CD14-positive monocyte (primary cell): ENCODE measurements around the gene PLEKHG2. TPM values are rescaled to one million over a fixed set of nuclear protein-coding genes. Genes with fewer than 3 reads are reported as not detected.
A peak's percentile ranks its signal among the peaks of the same experiment; 100 is the strongest.

Experiments
- DNase-seq, 3 donors: peaks; one replicate each; pipeline ENCODE4 v3.0.0-alpha.2; 2011 to 2022
- H2AFZ ChIP-seq: 2 replicates; pipeline ENCODE4 v1.6.0; 2012; ENCODE audit warnings: mild to moderate bottlenecking, low read depth, low read length, inconsistent platforms; ENCODE audit not compliant: insufficient read depth, poor library complexity, severe bottlenecking
- H3K27ac ChIP-seq, 2 donors: 1 replicate in 1 of 2; 2 replicates in 1 of 2; pipeline ENCODE4 v1.5.1; 2012 to 2013; ENCODE audit warnings: low read length in 2 of 2, control low read depth in 1 of 2, inconsistent platforms in 1 of 2, low read depth in 1 of 2, mild to moderate bottlenecking in 1 of 2
- H3K27me3 ChIP-seq, 2 donors: one replicate each; pipeline versions ENCODE4 v1.6.0 to v1.6.1; 2011 to 2013; ENCODE audit warnings: low read length in 2 of 2; ENCODE audit not compliant: control insufficient read depth in 2 of 2, insufficient read depth in 2 of 2
- H3K36me3 ChIP-seq, 2 donors: replicated peaks in 1 of 2; 1 replicate in 1 of 2; 2 replicates in 1 of 2; pipeline versions ENCODE4 v1.5.1 to v1.6.1; 2012 to 2013; ENCODE audit warnings: low read length in 2 of 2, control low read depth in 1 of 2, inconsistent platforms in 1 of 2, mild to moderate bottlenecking in 1 of 2; ENCODE audit not compliant: insufficient read depth in 2 of 2, control insufficient read depth in 1 of 2
- H3K4me1 ChIP-seq, 2 donors: 1 replicate in 1 of 2; 2 replicates in 1 of 2; pipeline versions ENCODE4 v1.5.1 to v1.6.1; 2012 to 2013; ENCODE audit warnings: low read length in 2 of 2, control low read depth in 1 of 2, inconsistent platforms in 1 of 2, mild to moderate bottlenecking in 1 of 2, moderate library complexity in 1 of 2; ENCODE audit not compliant: insufficient read depth in 2 of 2, control insufficient read depth in 1 of 2
- H3K4me2 ChIP-seq: replicated peaks from 2 replicates; pipeline ENCODE3; 2012; ENCODE audit warnings: low read length, moderate library complexity, mild to moderate bottlenecking; ENCODE audit not compliant: poor library complexity, severe bottlenecking; ENCODE audit errors: extremely low read depth
- H3K4me3 ChIP-seq, 3 experiments: fragments of 200-600 bp in 1 of 3; sonication (generic) in 1 of 3; replicated peaks in 1 of 3; 1 replicate in 2 of 3; 2 replicates in 1 of 3; pipeline ENCODE4 v1.5.1; 2011 to 2013; ENCODE audit warnings: low read length in 3 of 3, mild to moderate bottlenecking in 3 of 3, control low read depth in 2 of 3, low read depth in 2 of 3, inconsistent platforms in 1 of 3, moderate library complexity in 1 of 3
- H3K79me2 ChIP-seq: 2 replicates; pipeline ENCODE4 v1.6.0; 2012; ENCODE audit warnings: mild to moderate bottlenecking, control low read depth, inconsistent platforms, low read length, moderate library complexity; ENCODE audit not compliant: insufficient read depth
- H3K9ac ChIP-seq: 2 replicates; pipeline ENCODE4 v1.6.0; 2017; ENCODE audit warnings: low read length, mild to moderate bottlenecking; ENCODE audit not compliant: insufficient read depth, poor library complexity, severe bottlenecking
- H3K9me3 ChIP-seq, 2 donors: replicated peaks in 1 of 2; 1 replicate in 1 of 2; 2 replicates in 1 of 2; pipeline versions ENCODE4 v1.5.1 to v1.6.1; 2012 to 2013; ENCODE audit warnings: low read length in 2 of 2, control low read depth in 1 of 2; ENCODE audit not compliant: control insufficient read depth in 1 of 2, insufficient read depth in 1 of 2
- H4K20me1 ChIP-seq: 2 replicates; pipeline ENCODE4 v1.6.0; 2012; ENCODE audit warnings: mild to moderate bottlenecking, low read length, control low read depth, moderate library complexity; ENCODE audit not compliant: insufficient read depth
- H3K27ac Mint-ChIP-seq, 7 donors: one replicate each; pipeline ENCODE4 v1.8.0; 2020; ENCODE audit warnings: mild to moderate bottlenecking in 7 of 7, mixed read lengths in 7 of 7, moderate library complexity in 6 of 7, inconsistent platforms in 2 of 7
- H3K27me3 Mint-ChIP-seq, 3 donors: one replicate each; pipeline ENCODE4 v1.8.0; 2021 to 2022; ENCODE audit warnings: low read depth in 3 of 3, mild to moderate bottlenecking in 3 of 3, mixed read lengths in 3 of 3, moderate library complexity in 3 of 3, inconsistent platforms in 1 of 3
- H3K36me3 Mint-ChIP-seq, 2 donors: one replicate each; pipeline ENCODE4 v1.8.0; 2020; ENCODE audit warnings: mixed read lengths in 2 of 2, inconsistent platforms in 1 of 2, mild to moderate bottlenecking in 1 of 2
- H3K4me1 Mint-ChIP-seq: one replicate; pipeline ENCODE4 v1.8.0; 2020; ENCODE audit warnings: mild to moderate bottlenecking, mixed read lengths
- H3K4me3 Mint-ChIP-seq, 2 donors: one replicate each; pipeline ENCODE4 v1.8.0; 2020; ENCODE audit warnings: mild to moderate bottlenecking in 2 of 2, mixed read lengths in 2 of 2, moderate library complexity in 1 of 2
- H3K9me3 Mint-ChIP-seq, 7 donors: one replicate each; pipeline ENCODE4 v1.8.0; 2020 to 2022; ENCODE audit warnings: mixed read lengths in 7 of 7, mild to moderate bottlenecking in 6 of 7, moderate library complexity in 6 of 7, inconsistent platforms in 2 of 7
- WGBS: methylation state at CpG from one replicate; pipeline ENCODE4 v1.1.5; 2013; ENCODE audit warnings: missing lambda C conversion rate; ENCODE audit not compliant: insufficient coverage; 5-methylcytosine and 5-hydroxymethylcytosine counted together
- intact Hi-C, 2 donors: fragments of 100-400 bp; cut with micrococcal nuclease; formaldehyde crosslinking; loops; one replicate each; pipeline versions ENCODE4 v1.15.0 to v1.15.1; 2023
- polyA plus RNA-seq, 3 donors: library from polyadenylated mRNA; depleted of rRNA in 1 of 3; unstranded in 2 of 3; stranded (reverse) in 1 of 3; fragments of 300-500 nt in 2 of 3; fragments of >200 nt in 1 of 3; fragmentation: Illumina TruSeq in 2 of 3; gene quantifications; 1 replicate in 2 of 3; 2 replicates in 1 of 3; pipeline ENCODE4 v1.2.3, GENCODE V29; 2012 to 2021
- TF ChIP-seq, protein P1 (sequence below): fragments of 200-600 bp; IDR thresholded peaks from one replicate; pipeline ENCODE4 v1.8.0; 2022; ENCODE audit warnings: antibody characterized with exemption, mild to moderate bottlenecking

PLEKHG2 gene
- polyA plus RNA-seq, 3 donors: 0.73 to 202 (median 1.2) TPM

DNA sequence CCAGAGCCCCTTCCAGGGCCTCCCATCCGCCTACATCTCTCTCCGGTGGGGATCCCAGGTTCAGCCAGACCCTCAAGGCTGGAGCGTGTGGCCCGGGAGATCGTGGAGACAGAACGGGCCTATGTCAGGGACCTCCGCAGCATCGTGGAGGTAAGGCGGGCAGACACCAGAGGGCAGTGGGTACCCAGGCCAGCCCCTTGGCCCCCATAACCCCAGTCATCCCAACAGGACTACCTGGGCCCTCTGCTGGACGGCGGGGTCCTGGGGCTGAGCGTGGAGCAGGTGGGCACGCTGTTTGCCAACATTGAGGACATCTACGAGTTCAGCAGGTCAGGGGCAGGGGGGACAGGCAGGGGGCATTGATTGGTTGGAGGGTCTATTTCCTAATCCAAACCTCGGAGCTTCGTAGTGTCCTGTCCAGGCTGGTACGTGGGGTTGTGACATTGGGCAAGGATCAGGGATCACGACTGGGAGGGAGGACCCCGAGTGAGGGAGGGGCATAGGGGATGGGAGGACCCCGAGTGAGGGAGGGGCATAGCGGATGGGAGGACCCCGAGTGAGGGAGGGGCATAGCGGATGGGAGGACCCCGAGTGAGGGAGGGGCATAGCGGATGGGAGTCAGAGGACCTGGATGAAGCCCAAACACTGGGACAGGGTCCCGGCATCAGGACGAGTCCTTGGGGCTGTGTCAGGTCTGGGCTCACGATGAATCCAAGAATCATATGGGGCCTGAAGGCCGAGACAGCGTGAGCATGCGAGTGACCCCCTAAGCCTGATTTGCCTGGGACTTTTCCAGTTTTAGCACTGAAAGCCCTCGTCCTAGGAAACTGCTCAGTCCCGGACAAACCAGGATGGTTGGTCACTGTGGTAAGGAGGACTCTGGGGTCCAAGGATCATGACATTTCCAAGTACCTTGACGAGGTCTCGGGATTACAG is 2.9 kb downstream of the PLEKHG2 start:
- Mint-ChIP-seq H3K9me3 (peaks cover 0 to 6% (median 3%) of the 10 kb centered on the region in 7 donors), H3K4me3 (no peak overlapping the region), H3K27me3 (peaks cover 2 to 18% (median 5%) of the 10 kb centered on the region in 3 donors), H3K27ac (peak overlapping the region in 1 of 7 donors; percentile 38), H3K4me1 (peaks cover 27% of the 10 kb centered on the region), H3K36me3 (peaks cover 31 to 46% of the 10 kb centered on the region in 2 donors)
- intact Hi-C loops: no loop called here
- H3K9ac ChIP-seq: no peak overlapping the region
- 94% methylated on average over 31 of the region's 35 CpGs for WGBS
- peaks cover 5 to 21% of the 10 kb centered on the region in 2 donors for H3K36me3 ChIP-seq
- peak overlapping the region in 1 of 3 experiments; percentile 96 for H3K4me3 ChIP-seq
- no peaks in the 10 kb centered on the region for H3K27me3 ChIP-seq
- H3K4me2 ChIP-seq: no peak overlapping the region
- H3K9me3 ChIP-seq: no peaks in the 10 kb centered on the region
- no peak overlapping the region for H2AFZ ChIP-seq
- TF ChIP-seq, protein P1, sequence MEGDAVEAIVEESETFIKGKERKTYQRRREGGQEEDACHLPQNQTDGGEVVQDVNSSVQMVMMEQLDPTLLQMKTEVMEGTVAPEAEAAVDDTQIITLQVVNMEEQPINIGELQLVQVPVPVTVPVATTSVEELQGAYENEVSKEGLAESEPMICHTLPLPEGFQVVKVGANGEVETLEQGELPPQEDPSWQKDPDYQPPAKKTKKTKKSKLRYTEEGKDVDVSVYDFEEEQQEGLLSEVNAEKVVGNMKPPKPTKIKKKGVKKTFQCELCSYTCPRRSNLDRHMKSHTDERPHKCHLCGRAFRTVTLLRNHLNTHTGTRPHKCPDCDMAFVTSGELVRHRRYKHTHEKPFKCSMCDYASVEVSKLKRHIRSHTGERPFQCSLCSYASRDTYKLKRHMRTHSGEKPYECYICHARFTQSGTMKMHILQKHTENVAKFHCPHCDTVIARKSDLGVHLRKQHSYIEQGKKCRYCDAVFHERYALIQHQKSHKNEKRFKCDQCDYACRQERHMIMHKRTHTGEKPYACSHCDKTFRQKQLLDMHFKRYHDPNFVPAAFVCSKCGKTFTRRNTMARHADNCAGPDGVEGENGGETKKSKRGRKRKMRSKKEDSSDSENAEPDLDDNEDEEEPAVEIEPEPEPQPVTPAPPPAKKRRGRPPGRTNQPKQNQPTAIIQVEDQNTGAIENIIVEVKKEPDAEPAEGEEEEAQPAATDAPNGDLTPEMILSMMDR: no peak
- peak in 1 of 3 donors; percentile 46 for DNase-seq
- H4K20me1 ChIP-seq: peaks cover 66% of the 10 kb centered on the region
- peaks cover 25 to 29% of the 10 kb centered on the region in 2 donors for H3K4me1 ChIP-seq
- no peak overlapping the region for H3K27ac ChIP-seq
- H3K79me2 ChIP-seq: peaks cover 20% of the 10 kb centered on the region

DNA sequence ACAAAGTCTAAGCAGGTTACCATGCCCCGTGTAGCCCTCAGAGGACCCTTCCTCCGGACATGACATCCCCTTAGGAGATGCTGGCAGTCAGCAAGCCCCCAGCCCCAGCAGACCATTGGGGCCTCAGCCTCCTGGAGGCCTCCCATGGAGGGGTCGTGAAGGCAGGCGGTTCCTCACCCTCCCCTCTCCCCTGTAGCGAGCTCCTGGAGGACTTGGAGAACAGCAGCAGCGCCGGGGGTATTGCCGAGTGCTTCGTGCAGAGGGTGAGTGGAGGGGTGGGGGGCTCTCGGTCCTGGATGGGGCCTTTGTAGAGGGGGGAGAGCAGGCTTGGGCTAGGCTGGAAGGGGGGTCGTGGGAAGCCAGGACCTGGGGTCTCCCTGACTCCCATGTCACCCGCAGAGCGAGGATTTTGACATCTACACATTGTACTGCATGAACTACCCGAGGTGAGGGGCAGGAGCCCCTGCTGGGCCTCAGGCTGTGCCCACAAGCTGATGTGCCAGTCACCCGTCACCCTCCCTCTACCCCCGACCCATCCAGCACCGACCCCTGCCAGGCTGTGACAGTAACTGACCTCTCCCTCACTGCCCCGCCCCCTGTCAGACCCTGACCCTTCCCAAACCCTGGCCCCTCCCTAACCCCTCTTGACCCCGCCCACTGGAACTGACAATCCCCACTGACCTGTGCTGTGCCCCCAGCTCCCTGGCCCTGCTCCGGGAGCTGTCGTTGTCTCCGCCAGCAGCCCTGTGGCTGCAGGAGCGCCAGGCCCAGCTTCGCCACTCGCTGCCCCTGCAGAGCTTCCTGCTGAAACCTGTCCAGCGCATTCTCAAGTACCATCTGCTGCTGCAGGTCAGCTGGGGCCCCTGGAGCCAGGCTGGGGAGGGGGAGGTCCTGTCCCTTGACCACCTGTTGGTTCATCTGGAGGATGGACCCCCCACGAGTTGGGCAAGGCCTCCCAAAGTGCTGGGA is 4.0 kb downstream of the PLEKHG2 start:
- Histone ChIP-seq H3K9ac (no peak overlapping the region), H4K20me1 (peaks cover 61% of the 10 kb centered on the region), H3K27me3 (no peaks in the 10 kb centered on the region), H3K36me3 (peaks cover 5 to 31% of the 10 kb centered on the region in 2 donors), H3K4me3 (no peak overlapping the region), H3K79me2 (peaks cover 10% of the 10 kb centered on the region), H2AFZ (no peak overlapping the region), H3K9me3 (no peaks in the 10 kb centered on the region), H3K27ac (no peak overlapping the region), H3K4me1 (peaks cover 16 to 18% of the 10 kb centered on the region in 2 donors), H3K4me2 (no peak overlapping the region)
- H3K36me3 Mint-ChIP-seq: peaks cover 28 to 42% of the 10 kb centered on the region in 2 donors
- H3K4me3 Mint-ChIP-seq: no peak overlapping the region
- H3K9me3 Mint-ChIP-seq: peaks cover 0 to 6% (median 0%) of the 10 kb centered on the region in 7 donors
- H3K4me1 Mint-ChIP-seq: peaks cover 17% of the 10 kb centered on the region
- DNase-seq: peak in 1 of 3 donors; percentile 51
- WGBS: 80% methylated on average over 14 of the region's 27 CpGs
- H3K27ac Mint-ChIP-seq: peak overlapping the region in 2 of 7 donors; percentile 13 to 38
- intact Hi-C loops: no loop called here
- TF ChIP-seq, protein P1: no peak
- peaks cover 2 to 10% (median 5%) of the 10 kb centered on the region in 3 donors for H3K27me3 Mint-ChIP-seq
